HepG2 (cell line): Measurements from ENCODE around the gene SLC22A5. TPM values are rescaled to one million over a fixed set of nuclear protein-coding genes. Genes with fewer than 3 reads are reported as not detected.

Source experiments
- ARID2 ChIP-seq: sonication (generic); formaldehyde crosslinking; IDR thresholded peaks from 2 replicates; pipeline ENCODE4 v1.8.1; 2022; ENCODE audit warnings: mild to moderate bottlenecking, missing genetic modification reagents, borderline replicate concordance
- CAMTA2 ChIP-seq: sonication (generic); formaldehyde crosslinking; IDR thresholded peaks from 2 replicates; pipeline ENCODE4 v1.4.0; 2020; ENCODE audit warnings: mild to moderate bottlenecking, missing genetic modification reagents, borderline replicate concordance
- ESRRA ChIP-seq: sonication (generic); formaldehyde crosslinking; IDR thresholded peaks from 2 replicates; pipeline ENCODE4 v1.5.1; 2020; ENCODE audit warnings: mild to moderate bottlenecking, low read depth, missing genetic modification reagents
- HNF1B ChIP-seq: sonication (generic); formaldehyde crosslinking; IDR thresholded peaks from 2 replicates; pipeline ENCODE4 v1.5.1; 2020; ENCODE audit warnings: mild to moderate bottlenecking, moderate library complexity, missing genetic modification reagents
- SNAI1 ChIP-seq: sonication (generic); formaldehyde crosslinking; IDR thresholded peaks from 2 replicates; pipeline ENCODE4 v1.5.0; 2020; ENCODE audit warnings: mild to moderate bottlenecking, missing genetic modification reagents, borderline replicate concordance
- ZFP82 ChIP-seq: sonication (generic); formaldehyde crosslinking; IDR thresholded peaks from 2 replicates; pipeline ENCODE4 v1.5.1; 2020; ENCODE audit warnings: mild to moderate bottlenecking, missing genetic modification reagents, borderline replicate concordance
- ZNF329 ChIP-seq: sonication (generic); formaldehyde crosslinking; IDR thresholded peaks from 2 replicates; pipeline ENCODE4 v1.9.0; 2021; ENCODE audit warnings: low read depth, mild to moderate bottlenecking, missing genetic modification reagents
- ZNF468 ChIP-seq: sonication (generic); formaldehyde crosslinking; IDR thresholded peaks from 2 replicates; pipeline ENCODE4 v1.8.0; 2022; ENCODE audit warnings: mild to moderate bottlenecking, moderate library complexity, missing genetic modification reagents
- polyA plus RNA-seq, 8 experiments: library from polyadenylated mRNA; depleted of rRNA in 3 of 8; stranded (reverse) in 7 of 8; unstranded in 1 of 8; fragments of >200 nt; fragmentation: Illumina TruSeq in 4 of 8; extraction: Trizol in 4 of 8; gene quantifications; 2 replicates each; pipeline versions ENCODE4 v1.2.1 to v1.2.3, GENCODE V29; 2011 to 2016; ENCODE audit warnings: low read depth in 4 of 8, missing spikeins in 1 of 8, mixed read lengths in 1 of 8; ENCODE audit not compliant: insufficient read depth in 1 of 8
- total RNA-seq, 5 experiments: library from RNA; depleted of rRNA; stranded (reverse); fragments of >200 nt; fragmentation: Illumina TruSeq; extraction: Trizol; gene quantifications; 2 replicates each; pipeline ENCODE4 v1.2.3, GENCODE V29; 2016; ENCODE audit warnings: low read depth in 1 of 5
- TF ChIP-seq, protein P1 (sequence below): sonication (generic); formaldehyde crosslinking; IDR thresholded peaks from 2 replicates; pipeline ENCODE4 v1.4.0; 2020; ENCODE audit warnings: missing genetic modification reagents, borderline replicate concordance

The SLC22A5 gene
- total and polyA plus RNA-seq, 2 of the 13 experiments (the other 11 are each of a cell fraction or from before 2014, with no cell fraction given): 7.1 to 15.1 TPM

DNA sequence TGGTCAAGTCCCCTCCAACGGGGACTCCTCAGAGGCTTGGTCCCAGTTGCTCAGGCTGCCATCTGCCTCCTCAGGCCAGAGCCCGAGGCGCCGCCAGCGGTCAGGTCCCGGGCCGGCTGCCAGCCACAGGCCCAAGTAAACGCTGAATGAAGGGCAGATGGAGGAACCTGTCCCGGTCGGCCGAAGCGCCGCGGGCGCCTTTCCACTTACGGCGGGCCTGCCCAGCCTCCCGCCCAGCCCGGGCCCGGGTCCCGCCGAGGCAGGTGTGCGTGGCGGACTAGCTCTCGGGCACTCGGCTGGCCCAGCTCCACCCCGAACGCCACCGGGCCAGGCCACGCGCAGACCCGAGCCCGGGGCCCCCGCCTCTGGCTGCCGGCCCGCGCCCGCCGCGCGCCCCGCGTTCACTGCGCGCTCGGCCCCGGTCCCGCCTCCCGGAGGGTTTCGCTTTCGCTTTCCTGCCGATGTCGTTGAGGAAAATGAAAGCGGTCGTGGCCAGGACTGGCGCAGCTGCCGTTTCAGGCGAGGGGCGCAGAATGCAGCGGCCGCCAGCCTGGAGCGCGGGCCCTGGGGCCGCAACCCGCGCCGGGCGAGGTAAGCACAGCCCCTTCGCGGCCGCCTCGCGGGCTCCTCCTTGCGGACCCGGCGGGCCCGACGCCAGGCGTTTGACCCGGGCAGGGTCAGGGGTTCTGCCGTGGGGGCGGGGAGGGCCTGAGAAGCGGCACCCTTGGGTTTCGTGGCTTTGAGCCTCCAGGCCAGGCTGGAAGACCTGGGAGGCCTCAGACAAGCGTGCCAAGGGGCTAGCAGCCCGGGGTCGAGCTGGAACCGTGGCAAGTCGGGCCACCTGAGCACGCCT lies 41.2 kb downstream of the SLC22A5 start (continued):
- TF ChIP-seq SNAI1 (CRISPR knock-in tag) (no peak; the same call in 1 of the 2 replicates), ESRRA (CRISPR knock-in tag) (0 out of 2 replicates have a peak, but pooled peaks have one; percentile 38), ARID2 (CRISPR knock-in tag) (peak; percentile 52; the same call in 1 of the 2 replicates), CAMTA2 (CRISPR knock-in tag) (no peak), ZFP82 (CRISPR knock-in tag) (no peak; the same call in 1 of the 2 replicates), HNF1B (0 out of 2 replicates have a peak, but pooled peaks have one; percentile 25), ZNF329 (CRISPR knock-in tag) (peak; percentile 44; the same call in 1 of the 2 replicates), ZNF468 (CRISPR knock-in tag) (no peak)
- TF ChIP-seq, protein P1, sequence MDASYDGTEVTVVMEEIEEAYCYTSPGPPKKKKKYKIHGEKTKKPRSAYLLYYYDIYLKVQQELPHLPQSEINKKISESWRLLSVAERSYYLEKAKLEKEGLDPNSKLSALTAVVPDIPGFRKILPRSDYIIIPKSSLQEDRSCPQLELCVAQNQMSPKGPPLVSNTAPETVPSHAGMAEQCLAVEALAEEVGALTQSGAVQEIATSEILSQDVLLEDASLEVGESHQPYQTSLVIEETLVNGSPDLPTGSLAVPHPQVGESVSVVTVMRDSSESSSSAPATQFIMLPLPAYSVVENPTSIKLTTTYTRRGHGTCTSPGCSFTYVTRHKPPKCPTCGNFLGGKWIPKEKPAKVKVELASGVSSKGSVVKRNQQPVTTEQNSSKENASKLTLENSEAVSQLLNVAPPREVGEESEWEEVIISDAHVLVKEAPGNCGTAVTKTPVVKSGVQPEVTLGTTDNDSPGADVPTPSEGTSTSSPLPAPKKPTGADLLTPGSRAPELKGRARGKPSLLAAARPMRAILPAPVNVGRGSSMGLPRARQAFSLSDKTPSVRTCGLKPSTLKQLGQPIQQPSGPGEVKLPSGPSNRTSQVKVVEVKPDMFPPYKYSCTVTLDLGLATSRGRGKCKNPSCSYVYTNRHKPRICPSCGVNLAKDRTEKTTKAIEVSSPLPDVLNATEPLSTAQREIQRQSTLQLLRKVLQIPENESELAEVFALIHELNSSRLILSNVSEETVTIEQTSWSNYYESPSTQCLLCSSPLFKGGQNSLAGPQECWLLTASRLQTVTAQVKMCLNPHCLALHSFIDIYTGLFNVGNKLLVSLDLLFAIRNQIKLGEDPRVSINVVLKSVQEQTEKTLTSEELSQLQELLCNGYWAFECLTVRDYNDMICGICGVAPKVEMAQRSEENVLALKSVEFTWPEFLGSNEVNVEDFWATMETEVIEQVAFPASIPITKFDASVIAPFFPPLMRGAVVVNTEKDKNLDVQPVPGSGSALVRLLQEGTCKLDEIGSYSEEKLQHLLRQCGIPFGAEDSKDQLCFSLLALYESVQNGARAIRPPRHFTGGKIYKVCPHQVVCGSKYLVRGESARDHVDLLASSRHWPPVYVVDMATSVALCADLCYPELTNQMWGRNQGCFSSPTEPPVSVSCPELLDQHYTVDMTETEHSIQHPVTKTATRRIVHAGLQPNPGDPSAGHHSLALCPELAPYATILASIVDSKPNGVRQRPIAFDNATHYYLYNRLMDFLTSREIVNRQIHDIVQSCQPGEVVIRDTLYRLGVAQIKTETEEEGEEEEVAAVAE (CRISPR knock-in tag): 0 out of 2 replicates have a peak, but pooled peaks have one; percentile 30
